Adrenal gland (tissue), 5 donors: ENCODE measurements around the gene MRFAP1L1.

Experiments used
- CTCF ChIP-seq, 6 experiments: fragments of 450-650 bp in 4 of 6; fragments of 200-600 bp in 2 of 6; sonication (generic) in 1 of 6; IDR thresholded peaks; 1 replicate in 5 of 6; 2 replicates in 1 of 6; pipeline versions ENCODE4 v1.5.1 to v1.8.0; 2016 to 2021; ENCODE audit warnings: antibody characterized with exemption in 6 of 6, mild to moderate bottlenecking in 2 of 6, moderate library complexity in 1 of 6
- POLR2A ChIP-seq, 2 donors: fragments of 450-650 bp; IDR thresholded peaks; one replicate each; pipeline ENCODE4 v1.6.1; 2017; ENCODE audit warnings: antibody characterized with exemption in 2 of 2, mild to moderate bottlenecking in 2 of 2, moderate library complexity in 1 of 2
- donor health status: DM: no; HTN: no; CAD: no.

- no peak for TF ChIP-seq CTCF (IDR thresholded peaks at IDR 0.05)
- no peak for TF ChIP-seq POLR2A (IDR thresholded peaks at IDR 0.05)
These were observed 29.2 kb downstream of the MRFAP1L1 start for GRCh38 chr4:6680372-6681034.
